ENCODE results near the gene PRRG1. TPM values are rescaled to one million over a fixed set of nuclear protein-coding genes. Genes with fewer than 3 reads are reported as not detected.
"Not testable (repeated sequence)": the region's sequence is repeated elsewhere in the genome, so short reads cannot be mapped to it uniquely, and the experiment has no call there.

Gene PRRG1
- total RNA-seq, 2 donors from 2014 or later, result 3.1 to 5.2 TPM

- DNase-seq, result no peak
- peaks cover 51% of the 10 kb centered on the region for H3K9me3 Mint-ChIP-seq
These were observed 142.5 kb downstream of the PRRG1 start for GRCh38 chrX:37491686-37492085.

GRCh38 chrX:37495760-37496159, 146.6 kb downstream of the PRRG1 start:
- not testable (repeated sequence) for H3K27me3 Mint-ChIP-seq (ENCODE audit: insufficient read depth); H3K9me3 ChIP-seq (ENCODE audit: control insufficient read depth, low read length); H3K9ac ChIP-seq (ENCODE audit: extremely low read depth, low read length, poor library complexity, severe bottlenecking); H3K27me3 ChIP-seq (ENCODE audit: control insufficient read depth, insufficient read depth, low read length, poor library complexity, severe bottlenecking); H3K27ac ChIP-seq (ENCODE audit: low read depth, low read length); H3K4me1 ChIP-seq (ENCODE audit: control insufficient read depth, insufficient read depth, low read length); H3K27ac Mint-ChIP-seq; DNase-seq; H3K4me3 ChIP-seq (ENCODE audit: low read length); H3K4me3 Mint-ChIP-seq; H3K36me3 Mint-ChIP-seq (ENCODE audit: low read depth); H3K4me1 Mint-ChIP-seq; H3K36me3 ChIP-seq (ENCODE audit: control insufficient read depth, insufficient read depth, low read length)
- TF ChIP-seq CTCF (conservative IDR thresholded peaks at IDR 0.05), result peak; percentile 64
- peaks cover 33% of the 10 kb centered on the region for H3K9me3 Mint-ChIP-seq
- no CpG with 5 or more reads among the region's 2 CpGs for WGBS, 2 experiments (ENCODE audit: insufficient coverage in 1 of 2, insufficient read length in 1 of 2)

More at GRCh38 chrX:37491686-37492085, 142.5 kb downstream of the PRRG1 start:
- no peaks in the 10 kb centered on the region for H3K27me3 ChIP-seq (ENCODE audit: control insufficient read depth, insufficient read depth, low read length, poor library complexity, severe bottlenecking)
- H3K9me3 ChIP-seq (ENCODE audit: control insufficient read depth, low read length), result no peaks in the 10 kb centered on the region
- H3K4me1 ChIP-seq (ENCODE audit: control insufficient read depth, insufficient read depth, low read length), result no peaks in the 10 kb centered on the region
- H3K4me1 Mint-ChIP-seq, result no peaks in the 10 kb centered on the region
- H3K27ac ChIP-seq (ENCODE audit: low read depth, low read length), result no peak overlapping the region
- H3K27ac Mint-ChIP-seq, result no peak overlapping the region
- H3K9ac ChIP-seq (ENCODE audit: extremely low read depth, low read length, poor library complexity, severe bottlenecking), result no peak overlapping the region
- no peaks in the 10 kb centered on the region for H3K27me3 Mint-ChIP-seq (ENCODE audit: insufficient read depth)
- no peaks in the 10 kb centered on the region for H3K36me3 Mint-ChIP-seq (ENCODE audit: low read depth)
- no peak for TF ChIP-seq CTCF (conservative IDR thresholded peaks at IDR 0.05)
- no peak overlapping the region for H3K4me3 Mint-ChIP-seq
- H3K36me3 ChIP-seq (ENCODE audit: control insufficient read depth, insufficient read depth, low read length), result no peaks in the 10 kb centered on the region
- 97% methylated on average over 25 of the region's 34 CpGs; no CpG with 5 or more reads in 1 of the 2 experiments for WGBS, 2 experiments (ENCODE audit: insufficient coverage in 1 of 2, insufficient read length in 1 of 2)
- H3K4me3 ChIP-seq (ENCODE audit: low read length), result no peak overlapping the region

- not testable (repeated sequence) for H3K9ac ChIP-seq (ENCODE audit: extremely low read depth, low read length, poor library complexity, severe bottlenecking); H3K27me3 ChIP-seq (ENCODE audit: control insufficient read depth, insufficient read depth, low read length, poor library complexity, severe bottlenecking); H3K27ac Mint-ChIP-seq; H3K27me3 Mint-ChIP-seq (ENCODE audit: insufficient read depth); H3K4me3 ChIP-seq (ENCODE audit: low read length); H3K36me3 Mint-ChIP-seq (ENCODE audit: low read depth); H3K4me3 Mint-ChIP-seq; H3K36me3 ChIP-seq (ENCODE audit: control insufficient read depth, insufficient read depth, low read length); H3K27ac ChIP-seq (ENCODE audit: low read depth, low read length); DNase-seq; H3K4me1 Mint-ChIP-seq; H3K9me3 ChIP-seq (ENCODE audit: control insufficient read depth, low read length); H3K4me1 ChIP-seq (ENCODE audit: control insufficient read depth, insufficient read depth, low read length)
- peaks cover 31% of the 10 kb centered on the region for H3K9me3 Mint-ChIP-seq
- WGBS, 2 experiments (ENCODE audit: insufficient coverage in 1 of 2, insufficient read length in 1 of 2), result no CpG with 5 or more reads among the region's 1 CpG
These were observed 148.0 kb downstream of the PRRG1 start for GRCh38 chrX:37497126-37497525.

GRCh38 chrX:37498323-37498722, 149.2 kb downstream of the PRRG1 start:
- not testable (repeated sequence) for H3K4me3 Mint-ChIP-seq; DNase-seq; H3K36me3 Mint-ChIP-seq (ENCODE audit: low read depth); H3K4me1 Mint-ChIP-seq; H3K9me3 ChIP-seq (ENCODE audit: control insufficient read depth, low read length); H3K27ac Mint-ChIP-seq; H3K4me1 ChIP-seq (ENCODE audit: control insufficient read depth, insufficient read depth, low read length); H3K27me3 ChIP-seq (ENCODE audit: control insufficient read depth, insufficient read depth, low read length, poor library complexity, severe bottlenecking); H3K36me3 ChIP-seq (ENCODE audit: control insufficient read depth, insufficient read depth, low read length); H3K9ac ChIP-seq (ENCODE audit: extremely low read depth, low read length, poor library complexity, severe bottlenecking); H3K27ac ChIP-seq (ENCODE audit: low read depth, low read length); H3K27me3 Mint-ChIP-seq (ENCODE audit: insufficient read depth); H3K4me3 ChIP-seq (ENCODE audit: low read length)
- H3K9me3 Mint-ChIP-seq, result peaks cover 25% of the 10 kb centered on the region

- not testable (repeated sequence) for H3K27me3 ChIP-seq (ENCODE audit: control insufficient read depth, insufficient read depth, low read length, poor library complexity, severe bottlenecking); H3K27me3 Mint-ChIP-seq (ENCODE audit: insufficient read depth); H3K4me3 Mint-ChIP-seq; DNase-seq; H3K27ac ChIP-seq (ENCODE audit: low read depth, low read length); H3K27ac Mint-ChIP-seq; H3K9ac ChIP-seq (ENCODE audit: extremely low read depth, low read length, poor library complexity, severe bottlenecking); H3K4me3 ChIP-seq (ENCODE audit: low read length); H3K36me3 ChIP-seq (ENCODE audit: control insufficient read depth, insufficient read depth, low read length); H3K4me1 Mint-ChIP-seq; H3K9me3 ChIP-seq (ENCODE audit: control insufficient read depth, low read length); H3K36me3 Mint-ChIP-seq (ENCODE audit: low read depth); H3K4me1 ChIP-seq (ENCODE audit: control insufficient read depth, insufficient read depth, low read length)
- peaks cover 27% of the 10 kb centered on the region for H3K9me3 Mint-ChIP-seq
- 98% methylated on average over 3 of the region's 4 CpGs; no CpG with 5 or more reads in 1 of the 2 experiments for WGBS, 2 experiments (ENCODE audit: insufficient coverage in 1 of 2, insufficient read length in 1 of 2)
These were observed 150.5 kb downstream of the PRRG1 start for GRCh38 chrX:37499649-37500048.

All from endodermal cell (in vitro differentiated cells).